H1 (cell line): ENCODE measurements around the gene BBS12. TPM values are rescaled to one million over a fixed set of nuclear protein-coding genes. Genes with fewer than 3 reads are reported as not detected.

Source experiments
- CTCF ChIA-PET: fragments of 300-600 bp; sonication (Branson Sonifier 250); formaldehyde crosslinking; loops from one replicate; lab custom pipeline; 2021; ENCODE audit not compliant: partially characterized antibody; lab: Charles Lee
- POLR2A ChIA-PET: fragments of 300-600 bp; sonication (Branson Sonifier 250); formaldehyde crosslinking; loops from one replicate; lab custom pipeline; 2021; ENCODE audit warnings: inconsistent platforms; ENCODE audit not compliant: partially characterized antibody; lab: Charles Lee
- DNase-seq, 2 experiments: peaks; one replicate each; pipeline versions ENCODE4 v3.0.0 to v3.0.0-alpha.2; 2010 to 2022; ENCODE audit warnings: low spot score in 2 of 2, low read depth in 1 of 2, mixed read lengths in 1 of 2
- FAIRE-seq: peaks from 2 replicates; lab custom pipeline; 2011; peaks lifted over from hg19 to GRCh38; lab: Jason Lieb, UNC
- H2AFZ ChIP-seq: 2 replicates; pipeline ENCODE4 v1.8.1; 2012; ENCODE audit warnings: low read length, inconsistent platforms
- H2AK5ac ChIP-seq: 2 replicates; pipeline ENCODE4 v1.6.1; 2013; ENCODE audit warnings: low read depth, low read length
- H2BK120ac ChIP-seq: replicated peaks from 2 replicates; pipeline ENCODE3; 2013; ENCODE audit warnings: low read depth, low read length, inconsistent platforms
- H2BK12ac ChIP-seq: 2 replicates; pipeline ENCODE4 v1.6.1; 2013; ENCODE audit warnings: low read depth, low read length
- H2BK15ac ChIP-seq: 2 replicates; pipeline ENCODE4 v1.6.1; 2013; ENCODE audit warnings: low read length
- H2BK20ac ChIP-seq: 2 replicates; pipeline ENCODE4 v1.6.1; 2013; ENCODE audit warnings: low read length
- H2BK5ac ChIP-seq: 2 replicates; pipeline ENCODE4 v1.6.1; 2013; ENCODE audit warnings: low read depth, low read length
- H3K14ac ChIP-seq: 2 replicates; pipeline ENCODE4 v1.6.1; 2013; ENCODE audit warnings: inconsistent platforms; ENCODE audit not compliant: insufficient read length
- H3K18ac ChIP-seq: 2 replicates; pipeline ENCODE4 v1.6.1; 2013; ENCODE audit warnings: low read length; ENCODE audit errors: extremely low read depth
- H3K23ac ChIP-seq: 2 replicates; pipeline ENCODE4 v1.6.1; 2013; ENCODE audit warnings: inconsistent platforms; ENCODE audit not compliant: insufficient read length
- H3K23me2 ChIP-seq: 2 replicates; pipeline ENCODE4 v1.6.1; 2013; ENCODE audit warnings: low read depth, low read length
- H3K27ac ChIP-seq: 2 replicates; pipeline ENCODE4 v1.6.1; 2011; ENCODE audit warnings: low read depth, low read length, inconsistent platforms
- H3K27me3 ChIP-seq, 4 experiments: replicated peaks in 1 of 4; 1 replicate in 1 of 4; 2 replicates in 3 of 4; pipeline versions ENCODE4 v1.6.1 to v1.8.1; 2011 to 2013; ENCODE audit warnings: low read length in 3 of 4, mild to moderate bottlenecking in 3 of 4, inconsistent platforms in 2 of 4, mixed read lengths in 2 of 4, moderate library complexity in 1 of 4; ENCODE audit not compliant: control insufficient read depth in 3 of 4, insufficient read depth in 3 of 4; ENCODE audit errors: extremely low read depth in 1 of 4
- H3K36me3 ChIP-seq, 4 experiments: 2 replicates each; pipeline versions ENCODE4 v1.6.1 to v1.8.1; 2011 to 2013; ENCODE audit warnings: mild to moderate bottlenecking in 4 of 4, low read length in 3 of 4, moderate library complexity in 2 of 4, control low read depth in 1 of 4, inconsistent platforms in 1 of 4; ENCODE audit not compliant: insufficient read depth in 4 of 4, control insufficient read depth in 2 of 4
- H3K4ac ChIP-seq: replicated peaks from 2 replicates; pipeline ENCODE3; 2013; ENCODE audit warnings: low read length, low read depth, mixed read lengths, inconsistent platforms; ENCODE audit not compliant: insufficient read length
- H3K4me1 ChIP-seq, 4 experiments: replicated peaks in 1 of 4; 1 replicate in 1 of 4; 2 replicates in 3 of 4; pipeline versions ENCODE4 v1.6.1 to v1.8.1; 2011 to 2013; ENCODE audit warnings: low read length in 3 of 4, inconsistent platforms in 2 of 4, mixed read lengths in 1 of 4; ENCODE audit not compliant: insufficient read depth in 4 of 4, control insufficient read depth in 3 of 4
- H3K4me2 ChIP-seq, 2 experiments: 2 replicates each; pipeline versions ENCODE4 v1.6.1 to v1.8.1; 2011 to 2013; ENCODE audit warnings: low read depth in 2 of 2, low read length in 2 of 2, control low read depth in 1 of 2, inconsistent platforms in 1 of 2, mild to moderate bottlenecking in 1 of 2; ENCODE audit not compliant: insufficient read depth in 1 of 2
- H3K4me3 ChIP-seq, 4 experiments: fragments of 200-600, 300-600 bp in 1 of 4; sonication (generic), shearing (Covaris generic), sonication (Bioruptor Twin) in 1 of 4; 2 replicates each; pipeline versions ENCODE4 v1.5.1 to v1.8.1; 2011 to 2016; ENCODE audit warnings: low read length in 4 of 4, low read depth in 3 of 4, control low read depth in 2 of 4, inconsistent platforms in 2 of 4, mild to moderate bottlenecking in 2 of 4, mixed read lengths in 1 of 4, moderate library complexity in 1 of 4; ENCODE audit not compliant: insufficient read depth in 2 of 4; ENCODE audit errors: extremely low read depth in 1 of 4
- H3K56ac ChIP-seq: replicated peaks from 2 replicates; pipeline ENCODE3; 2013; ENCODE audit warnings: low read depth, mild to moderate bottlenecking, mixed read lengths, low read length, inconsistent platforms; ENCODE audit not compliant: insufficient read length
- H3K79me1 ChIP-seq: 2 replicates; pipeline ENCODE4 v1.6.1; 2013; ENCODE audit warnings: low read depth, low read length, control low read depth
- H3K79me2 ChIP-seq, 2 experiments: 2 replicates each; pipeline versions ENCODE4 v1.6.1 to v1.8.1; 2012 to 2013; ENCODE audit warnings: low read length in 2 of 2, mild to moderate bottlenecking in 2 of 2, inconsistent platforms in 1 of 2; ENCODE audit not compliant: insufficient read depth in 2 of 2, control insufficient read depth in 1 of 2
- H3K9ac ChIP-seq, 4 experiments: replicated peaks in 1 of 4; 1 replicate in 1 of 4; 2 replicates in 3 of 4; pipeline versions ENCODE4 v1.6.1 to v1.8.1; 2011 to 2013; ENCODE audit warnings: low read depth in 3 of 4, low read length in 3 of 4, control low read depth in 2 of 4, mild to moderate bottlenecking in 2 of 4, moderate library complexity in 2 of 4, inconsistent platforms in 1 of 4; ENCODE audit errors: extremely low read depth in 1 of 4
- H3K9me3 ChIP-seq, 2 experiments: 2 replicates each; pipeline versions ENCODE4 v1.6.1 to v1.8.1; 2012 to 2013; ENCODE audit warnings: mild to moderate bottlenecking in 2 of 2, moderate library complexity in 2 of 2, control low read depth in 1 of 2, inconsistent platforms in 1 of 2, low read depth in 1 of 2, low read length in 1 of 2, mixed read lengths in 1 of 2; ENCODE audit not compliant: insufficient read depth in 2 of 2
- H4K20me1 ChIP-seq, 2 experiments: replicated peaks in 1 of 2; 2 replicates each; pipeline versions ENCODE3 to v1.8.1; 2011 to 2013; ENCODE audit warnings: inconsistent platforms in 2 of 2, low read length in 2 of 2, mild to moderate bottlenecking in 1 of 2; ENCODE audit not compliant: insufficient read depth in 2 of 2, control insufficient read depth in 1 of 2
- H4K5ac ChIP-seq: 2 replicates; pipeline ENCODE4 v1.6.1; 2013; ENCODE audit warnings: low read length, low read depth, mixed read lengths, inconsistent platforms; ENCODE audit not compliant: insufficient read length
- H4K8ac ChIP-seq: 2 replicates; pipeline ENCODE4 v1.8.0; 2013; ENCODE audit warnings: mild to moderate bottlenecking, moderate library complexity, low read length, inconsistent platforms; ENCODE audit not compliant: insufficient read depth; ENCODE audit errors: extremely low read depth
- H4K91ac ChIP-seq: replicated peaks from 2 replicates; pipeline ENCODE3; 2013; ENCODE audit warnings: low read length, mixed read lengths, inconsistent platforms; ENCODE audit not compliant: insufficient read length
- FOSL1 ChIP-seq: IDR thresholded peaks from 2 replicates; pipeline ENCODE4 v1.6.1; 2011; ENCODE audit warnings: mild to moderate bottlenecking, low read depth, low read length, moderate library complexity; ENCODE audit not compliant: insufficient read depth
- MAFK ChIP-seq: IDR thresholded peaks from 2 replicates; pipeline ENCODE4 v1.6.1; 2012; ENCODE audit warnings: low read depth, mild to moderate bottlenecking, improper control_type of control experiment, low read length
- PHF8 ChIP-seq: fragments of 200-600 bp; sonication (generic); conservative IDR thresholded peaks from 2 replicates; pipeline ENCODE4 v1.7.1; 2012; ENCODE audit warnings: low read depth, mild to moderate bottlenecking, inconsistent platforms, low read length, moderate library complexity
- POLR2A ChIP-seq, 2 experiments: IDR thresholded peaks; 1 replicate in 1 of 2; 2 replicates in 1 of 2; pipeline ENCODE4 v1.6.1; 2011; ENCODE audit warnings: low read depth in 2 of 2, low read length in 2 of 2, mild to moderate bottlenecking in 2 of 2; ENCODE audit errors: control extremely low read depth in 1 of 2
- SIRT6 ChIP-seq: IDR thresholded peaks from one replicate; pipeline ENCODE4 v1.7.1; 2012; ENCODE audit warnings: low read length, inconsistent platforms
- WGBS, 2 experiments: shearing (Covaris generic) in 1 of 2; methylation state at CpG; one replicate each; pipeline versions ENCODE4 v1.1.6 to v1.1.7; 2013 to 2015; ENCODE audit warnings: low lambda C conversion rate in 2 of 2, mixed read lengths in 2 of 2, inconsistent platforms in 1 of 2, low coverage in 1 of 2, missing lambda C conversion rate in 1 of 2; ENCODE audit not compliant: insufficient replicate concordance in 2 of 2, insufficient coverage in 1 of 2, insufficient read length in 1 of 2; ENCODE audit errors: extremely low coverage in 1 of 2, missing lambda C conversion rate in 1 of 2; 5-methylcytosine and 5-hydroxymethylcytosine counted together
- polyA plus RNA-seq, 7 experiments: library from polyadenylated mRNA; depleted of rRNA in 3 of 7; stranded (reverse) in 5 of 7; unstranded in 2 of 7; fragments of >200 nt in 5 of 7; fragments of 200-250 nt in 2 of 7; gene quantifications; 1 replicate in 5 of 7; 2 replicates in 1 of 7; 4 replicates in 1 of 7; pipeline versions ENCODE4 v1.2.1 to v1.2.3, GENCODE V29; 2011 to 2013; ENCODE audit warnings: missing spikeins in 2 of 7, mixed read lengths in 2 of 7
- total RNA-seq: library from RNA; stranded (reverse); fragmentation: NEBNext Ultra II Directional; extraction: Animal tissue kit (Norgen Biotek cat#: 25700); gene quantifications from 2 replicates; pipeline ENCODE4 v1.2.1, GENCODE V29; 2021

The BBS12 gene
- total and polyA plus RNA-seq, 2 of the 8 experiments (the other 6 are each of a cell fraction or from before 2014, with no cell fraction given): 0.88 to 2.6 TPM

- Histone ChIP-seq H3K4me2 (no peak overlapping the region), H3K27me3 (no peaks in the 10 kb centered on the region), H2AK5ac (no peak overlapping the region), H3K4me1 (peaks cover 0 to 8% (median 4%) of the 10 kb centered on the region in 4 experiments; a peak in 4 of 7 replicates), H3K23me2 (no peaks in the 10 kb centered on the region), H4K5ac (no peak overlapping the region), H2BK20ac (peak overlapping the region; percentile 36), H2BK12ac (no peak overlapping the region; the same call in 1 of the 2 replicates), H3K23ac (no peak overlapping the region), H4K20me1 (no peaks in the 10 kb centered on the region), H4K8ac (no peak overlapping the region), H3K79me2 (no peaks in the 10 kb centered on the region), H3K36me3 (no peaks in the 10 kb centered on the region), H3K14ac (no peak overlapping the region), H2AFZ (peak overlapping the region; percentile 60; the same call in 1 of the 2 replicates), H3K27ac (no peak overlapping the region), H3K9ac (no peak overlapping the region), H3K79me1 (no peaks in the 10 kb centered on the region), H3K4me3 (no peak overlapping the region), H3K9me3 (no peaks in the 10 kb centered on the region), H2BK5ac (peak overlapping the region; percentile 26; the same call in 1 of the 2 replicates), H3K56ac (no peak overlapping the region), H2BK120ac (peak overlapping the region; percentile 50), H2BK15ac (peak overlapping the region; percentile 9; the same call in 1 of the 2 replicates), H4K91ac (peak overlapping the region; percentile 14), H3K4ac (no peak overlapping the region), H3K18ac (peak overlapping the region; percentile 26; the same call in 1 of the 2 replicates)
- ChIA-PET CTCF (interaction anchor here (1.0 kb wide), 1 partner anchor 8 kb away, joined by 3 read pairs; no protein-coding TSS in a partner anchor), POLR2A (interaction anchor here (1.3 to 2.2 kb wide), 3 partner anchors 12 to 61 kb away, joined by 3 to 7 read pairs (median 6); no protein-coding TSS in a partner anchor)
- DNase-seq (no peak), FAIRE-seq (no peak)
- WGBS, 2 experiments: 72% methylated on average over 1 of the region's 1 CpG; no CpG with 5 or more reads in 1 of the 2 experiments
- TF ChIP-seq PHF8: no peak
- no peak for TF ChIP-seq POLR2A (IDR thresholded peaks at IDR 0.05; ENCODE audit: control extremely low read depth in 1 of 2, low read depth in 2 of 2, low read length in 2 of 2)
- no peak for TF ChIP-seq FOSL1
- TF ChIP-seq MAFK: no peak
- TF ChIP-seq SIRT6: no peak
Measured at GRCh38 chr4:122771724-122772123, 39.2 kb downstream of the BBS12 start.
